SU-DHL-6 (cell line): Measurements from ENCODE around the gene TNFRSF4.

Experiments used
- H2AFZ ChIP-seq: fragments of 200-600 bp; sonication (generic); 2 replicates; pipeline ENCODE4 v1.6.1; 2014; ENCODE audit warnings: low read depth, mild to moderate bottlenecking, moderate library complexity, mixed read lengths, antibody characterized with exemption, low read length; ENCODE audit not compliant: severe bottlenecking
- H3F3A ChIP-seq: fragments of 200-600 bp; shearing (Covaris generic); 2 replicates; pipeline ENCODE4 v1.6.0; 2016; ENCODE audit warnings: antibody characterized with exemption, mild to moderate bottlenecking; ENCODE audit not compliant: insufficient read depth
- H3K27ac ChIP-seq: fragments of 200-600 bp; sonication (generic); 2 replicates; pipeline ENCODE4 v1.5.1; 2016; ENCODE audit warnings: low read depth, mild to moderate bottlenecking, low read length, moderate library complexity, mixed read lengths
- H3K27me3 ChIP-seq: fragments of 200-600 bp; sonication (generic), shearing (Covaris generic); 2 replicates; pipeline ENCODE4 v1.6.0; 2014; ENCODE audit warnings: mild to moderate bottlenecking, low read length
- H3K36me3 ChIP-seq: fragments of 200-600 bp; sonication (generic); 2 replicates; pipeline ENCODE4 v1.6.1; 2014; ENCODE audit warnings: mild to moderate bottlenecking, low read length, mixed read lengths
- H3K4me2 ChIP-seq: fragments of 300-600, 200-600 bp; shearing (Covaris generic), sonication (generic); 2 replicates; pipeline ENCODE4 v1.6.0; 2014; ENCODE audit warnings: low read length, low read depth, mild to moderate bottlenecking; ENCODE audit not compliant: poor library complexity, severe bottlenecking
- H3K4me3 ChIP-seq: fragments of 200-600 bp; sonication (generic); 2 replicates; pipeline ENCODE4 v1.5.1; 2014; ENCODE audit warnings: antibody characterized with exemption, low read length, mild to moderate bottlenecking, mixed read lengths; ENCODE audit not compliant: insufficient read depth, poor library complexity, severe bottlenecking
- H3K79me2 ChIP-seq: fragments of 200-600 bp; sonication (generic); 2 replicates; pipeline ENCODE4 v1.6.1; 2014; ENCODE audit warnings: mild to moderate bottlenecking, low read length, moderate library complexity; ENCODE audit not compliant: insufficient read depth
- H3K9ac ChIP-seq: fragments of 200-600 bp; sonication (generic); 2 replicates; pipeline ENCODE4 v1.7.0; 2014; ENCODE audit warnings: mild to moderate bottlenecking, low read length
- H3K9me2 ChIP-seq: fragments of 200-600 bp; sonication (generic); replicated peaks from 2 replicates; pipeline ENCODE4 v1.6.1; 2014; ENCODE audit warnings: low read length; ENCODE audit not compliant: insufficient read depth
- H3K9me3 ChIP-seq: fragments of 200-600 bp; sonication (generic); 2 replicates; pipeline ENCODE4 v1.6.1; 2014; ENCODE audit warnings: low read length, mixed read lengths; ENCODE audit not compliant: insufficient read depth
- H4K20me1 ChIP-seq: fragments of 200-600 bp; sonication (generic); 2 replicates; pipeline ENCODE4 v1.6.1; 2014; ENCODE audit warnings: low read depth, mild to moderate bottlenecking, antibody characterized with exemption, low read length, moderate library complexity, mixed read lengths
- CTCF ChIP-seq: fragments of 200-600 bp; sonication (generic); IDR thresholded peaks from one replicate; pipeline ENCODE4 v1.5.1; 2017; ENCODE audit warnings: antibody characterized with exemption, mild to moderate bottlenecking, low read length, moderate library complexity; ENCODE audit not compliant: insufficient read depth, poor library complexity, severe bottlenecking
- EZH2phosphoT487 ChIP-seq: fragments of 200-600 bp; sonication (generic), shearing (Covaris generic); conservative IDR thresholded peaks from 2 replicates; pipeline ENCODE4 v1.6.1; 2018; ENCODE audit warnings: mild to moderate bottlenecking, antibody characterized with exemption, low read length, moderate library complexity, mixed read lengths

TNFRSF4 gene

DNA sequence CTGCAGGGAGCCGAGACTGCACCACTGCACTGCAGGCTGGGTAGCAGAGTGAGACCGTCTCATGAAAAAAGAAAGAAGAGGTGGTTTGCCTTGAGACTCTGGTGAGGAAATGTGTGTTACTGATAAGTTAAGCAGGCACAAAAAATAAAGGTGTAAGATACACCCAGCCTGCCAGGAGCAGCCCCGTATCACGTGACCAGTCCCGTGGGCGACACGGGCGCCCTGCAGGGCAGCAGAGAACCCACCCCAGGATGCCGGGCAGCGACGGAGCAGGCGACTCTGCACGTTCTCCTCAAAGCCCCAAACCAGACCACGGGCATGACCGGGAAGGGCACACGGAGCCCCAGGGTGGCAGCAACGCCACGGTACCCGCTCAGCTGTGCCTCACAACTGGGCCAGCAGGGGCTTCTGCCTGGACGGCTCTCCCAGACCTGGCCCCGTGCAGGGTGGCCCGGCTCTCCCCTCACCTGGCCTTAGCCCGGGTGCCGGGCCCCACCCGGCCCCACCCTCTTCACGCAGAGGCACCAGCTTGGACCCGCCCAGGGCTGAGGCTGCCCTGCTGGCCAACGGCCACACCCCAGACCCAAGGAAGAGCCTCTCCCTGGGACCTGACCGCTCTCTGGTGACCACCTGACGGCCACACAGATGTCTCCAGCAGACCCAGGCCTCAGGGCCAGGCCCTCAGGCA lies 8.1 kb upstream of the TNFRSF4 start:
- Histone ChIP-seq H3K9ac (no peak overlapping the region), H4K20me1 (no peaks in the 10 kb centered on the region), H3K79me2 (peaks cover 7% of the 10 kb centered on the region; the same call in 1 of the 2 replicates), H3K27me3 (no peaks in the 10 kb centered on the region), H3K9me3 (no peaks in the 10 kb centered on the region), H3K9me2 (no peaks in the 10 kb centered on the region), H3K4me2 (no peak overlapping the region), H3K4me3 (no peak overlapping the region), H2AFZ (no peak overlapping the region), H3F3A (no peaks in the 10 kb centered on the region), H3K27ac (no peak overlapping the region), H3K36me3 (no peaks in the 10 kb centered on the region)
- TF ChIP-seq EZH2phosphoT487 (no peak), CTCF (no peak)

GRCh38 chr1:1220197-1220596 lies 6.2 kb upstream of the TNFRSF4 start:
- H3K79me2 ChIP-seq = peaks cover 7% of the 10 kb centered on the region; the same call in 1 of the 2 replicates
- H3K27ac ChIP-seq = no peak overlapping the region

GRCh38 chr1:1219341-1219740 lies 5.4 kb upstream of the TNFRSF4 start:
- Histone ChIP-seq H3K79me2 (no peaks in the 10 kb centered on the region), H4K20me1 (no peaks in the 10 kb centered on the region), H3K36me3 (no peaks in the 10 kb centered on the region), H2AFZ (no peak overlapping the region), H3K9ac (no peak overlapping the region), H3K4me2 (no peak overlapping the region), H3K9me3 (no peaks in the 10 kb centered on the region), H3K27me3 (no peaks in the 10 kb centered on the region), H3F3A (no peaks in the 10 kb centered on the region), H3K27ac (no peak overlapping the region), H3K9me2 (no peaks in the 10 kb centered on the region), H3K4me3 (no peak overlapping the region)
- TF ChIP-seq CTCF = no peak

More at GRCh38 chr1:1220197-1220596, 6.2 kb upstream of the TNFRSF4 start:
- no peak overlapping the region for H3K9ac ChIP-seq
- no peaks in the 10 kb centered on the region for H3F3A ChIP-seq
- H3K4me2 ChIP-seq = no peak overlapping the region
- no peaks in the 10 kb centered on the region for H3K36me3 ChIP-seq
- no peak overlapping the region for H2AFZ ChIP-seq
- H3K9me2 ChIP-seq = no peaks in the 10 kb centered on the region
- no peaks in the 10 kb centered on the region for H4K20me1 ChIP-seq
- no peaks in the 10 kb centered on the region for H3K9me3 ChIP-seq
- H3K27me3 ChIP-seq = no peaks in the 10 kb centered on the region
- H3K4me3 ChIP-seq = no peak overlapping the region
- TF ChIP-seq EZH2phosphoT487 (no peak), CTCF (no peak)
